ENCODE results near the gene SPATA16. TPM values are rescaled to one million over a fixed set of nuclear protein-coding genes. Genes with fewer than 3 reads are reported as not detected.
"Not testable (repeated sequence)": the region's sequence is repeated elsewhere in the genome, so short reads cannot be mapped to it uniquely, and the experiment has no call there.

SPATA16 gene
- polyA plus RNA-seq, 1 donor: not detected

DNA sequence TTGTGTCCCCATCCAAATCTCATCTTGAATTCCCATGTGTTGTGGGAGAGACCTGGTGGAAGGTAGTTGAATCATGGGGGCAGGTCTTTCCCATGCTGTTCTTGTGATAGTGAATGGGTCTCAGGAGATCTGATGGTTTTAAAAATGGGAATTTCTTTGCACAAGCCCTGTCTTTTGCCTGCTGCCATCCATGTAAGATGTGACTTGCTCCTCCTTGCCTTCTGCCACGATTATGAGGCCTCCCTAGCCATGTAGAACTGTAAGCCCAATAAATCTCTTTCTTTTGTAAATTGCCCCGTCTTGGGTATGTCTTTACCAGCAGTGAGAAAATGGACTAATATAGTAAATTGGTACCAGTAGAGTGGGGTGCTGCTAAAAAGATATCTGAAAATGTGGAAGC lies 261.7 kb downstream of the SPATA16 start:
- not testable (repeated sequence) for DNase-seq (ENCODE audit: low read depth)

DNA sequence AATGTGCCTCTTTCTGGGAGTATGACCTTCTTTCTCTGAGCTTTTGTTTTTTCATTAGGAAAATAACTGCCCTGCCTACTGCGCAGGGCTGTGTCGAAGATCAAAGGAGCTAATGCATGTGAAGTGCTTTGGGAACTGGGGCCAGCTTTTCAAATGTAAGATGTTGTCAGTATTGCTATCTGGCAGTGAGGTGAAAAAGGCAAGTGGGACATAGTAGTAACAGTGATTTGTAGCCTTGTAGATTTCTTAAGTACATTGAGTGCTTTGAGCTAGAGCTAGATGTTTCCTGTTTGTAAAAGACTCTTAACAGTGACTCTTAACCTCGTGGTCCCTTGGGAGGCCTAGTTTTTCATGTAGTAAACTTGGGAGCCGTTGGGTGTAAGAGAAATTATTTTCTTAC lies 264.0 kb downstream of the SPATA16 start:
- DNase-seq (ENCODE audit: low read depth): no peak

DNA sequence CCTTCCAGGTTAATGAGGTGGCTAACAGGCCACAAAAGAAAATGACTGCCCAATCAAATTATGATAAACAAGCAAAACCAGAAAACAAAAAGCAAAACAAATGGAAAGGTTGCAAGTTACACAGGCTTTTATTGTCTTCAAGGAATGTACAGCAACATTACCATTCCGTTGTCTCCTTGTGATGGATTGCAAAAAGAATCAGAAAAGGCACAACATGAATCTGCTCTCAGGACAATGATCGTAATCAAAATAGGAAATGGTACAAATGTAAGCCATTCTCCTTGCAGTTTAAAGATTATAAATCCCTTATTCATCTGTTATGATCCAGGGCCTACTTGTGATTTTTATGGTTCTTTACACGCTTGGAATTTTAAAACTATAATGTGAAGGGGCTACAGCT lies 264.7 kb downstream of the SPATA16 start:
- DNase-seq (ENCODE audit: low read depth): no peak

DNA sequence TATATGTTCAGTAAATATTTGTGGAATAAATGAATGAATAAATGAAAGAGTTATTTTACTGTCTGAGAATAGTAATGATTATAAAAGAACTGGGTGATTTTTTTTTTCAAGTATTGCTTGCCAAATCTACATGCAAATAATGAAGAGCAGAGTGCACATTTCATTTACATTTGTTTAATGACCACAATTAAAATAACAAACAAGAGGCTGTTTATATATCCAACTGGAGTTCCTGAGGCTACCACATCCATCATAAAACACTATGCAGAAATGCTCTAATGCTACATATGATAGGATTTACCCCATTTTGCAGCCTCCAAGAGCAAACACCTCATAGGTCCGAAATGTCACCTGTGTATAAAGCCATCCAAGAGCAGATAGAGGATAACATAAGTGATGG lies 266.0 kb downstream of the SPATA16 start:
- DNase-seq (ENCODE audit: low read depth): no peak

DNA sequence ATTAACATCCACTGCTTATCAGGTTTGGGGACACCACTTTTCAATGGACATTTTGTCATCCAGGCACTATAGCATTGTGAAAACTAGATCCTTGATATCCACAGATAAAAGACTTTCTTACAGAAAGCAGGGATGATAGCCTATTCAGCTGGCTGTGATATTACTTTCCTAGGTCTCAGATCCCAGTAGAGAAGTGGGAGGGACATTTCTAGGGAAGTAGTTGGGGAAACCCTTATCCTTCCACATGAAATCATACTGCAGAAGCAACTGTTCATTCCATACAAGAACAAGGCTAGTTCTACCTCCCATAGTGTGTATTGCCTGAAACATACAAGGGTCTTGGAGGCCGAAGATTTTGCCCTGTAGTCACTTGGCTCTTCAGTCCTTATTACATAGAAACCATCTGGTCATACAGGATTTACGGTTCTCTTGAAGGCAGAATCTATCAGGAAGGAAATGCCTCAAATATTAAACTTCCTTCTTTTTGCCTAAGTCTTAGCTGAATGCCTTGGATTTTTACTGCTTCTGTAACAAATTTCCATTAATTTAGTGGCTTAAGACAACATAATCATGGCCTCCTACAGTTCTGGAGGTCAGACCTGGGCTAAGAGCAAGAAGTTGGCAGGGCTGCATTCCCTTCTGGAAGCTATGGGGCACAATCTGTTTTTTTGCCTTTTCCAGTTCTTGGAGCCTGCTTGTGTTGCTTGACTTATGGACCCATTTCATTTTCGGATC lies 271.1 kb downstream of the SPATA16 start:
- DNase-seq (ENCODE audit: low read depth): peak; percentile 36

DNA sequence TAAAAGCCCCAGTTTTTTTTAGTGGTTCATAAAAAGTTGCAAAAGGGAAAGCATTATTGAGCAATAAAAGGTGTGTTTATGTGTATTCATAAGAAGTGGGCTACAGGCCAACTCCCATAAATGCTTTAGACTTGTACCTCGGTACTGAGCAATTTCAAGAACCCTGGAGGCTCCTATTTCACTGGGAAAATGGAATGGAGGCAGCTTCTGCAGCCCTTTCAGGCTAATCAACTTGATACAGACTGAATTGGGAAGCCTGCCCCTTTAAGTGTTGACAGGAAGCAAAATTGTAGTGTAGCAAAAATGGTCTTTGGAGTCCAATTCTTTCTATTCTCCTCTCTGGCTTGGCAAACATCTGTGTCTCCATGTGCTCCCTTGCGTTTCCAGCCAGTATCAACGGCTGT lies 271.7 kb downstream of the SPATA16 start:
- DNase-seq (ENCODE audit: low read depth): peak; percentile 58

DNA sequence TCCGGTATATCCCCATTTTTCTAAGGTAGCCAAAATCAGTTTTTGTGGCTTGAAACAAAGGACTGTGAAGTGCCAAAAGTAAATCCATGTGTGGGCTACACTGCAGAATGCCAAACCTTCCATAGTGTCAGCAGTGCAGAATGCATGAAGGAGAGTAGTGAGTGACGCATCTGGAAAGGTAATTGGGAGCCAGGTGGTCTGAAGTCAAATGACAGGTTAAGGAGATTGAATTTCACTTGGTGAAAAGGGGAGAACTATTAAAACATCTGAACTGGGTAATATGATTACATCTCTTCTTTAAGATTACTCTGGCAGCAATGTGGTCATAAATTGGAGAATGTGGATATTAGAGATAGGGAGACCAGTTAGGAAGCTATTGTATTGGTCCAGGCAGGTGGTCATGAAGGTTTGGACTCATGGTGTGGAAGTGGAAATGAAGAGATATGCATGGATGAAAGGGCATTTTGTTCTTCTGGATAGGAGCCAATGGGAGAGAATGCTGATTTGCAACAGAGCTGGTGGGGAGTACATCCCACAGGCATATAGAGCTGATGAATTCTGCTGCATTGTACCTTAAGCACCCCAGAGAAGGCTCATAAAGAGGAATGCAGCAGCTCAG lies 272.3 kb downstream of the SPATA16 start:
- DNase-seq (ENCODE audit: low read depth): no peak

DNA sequence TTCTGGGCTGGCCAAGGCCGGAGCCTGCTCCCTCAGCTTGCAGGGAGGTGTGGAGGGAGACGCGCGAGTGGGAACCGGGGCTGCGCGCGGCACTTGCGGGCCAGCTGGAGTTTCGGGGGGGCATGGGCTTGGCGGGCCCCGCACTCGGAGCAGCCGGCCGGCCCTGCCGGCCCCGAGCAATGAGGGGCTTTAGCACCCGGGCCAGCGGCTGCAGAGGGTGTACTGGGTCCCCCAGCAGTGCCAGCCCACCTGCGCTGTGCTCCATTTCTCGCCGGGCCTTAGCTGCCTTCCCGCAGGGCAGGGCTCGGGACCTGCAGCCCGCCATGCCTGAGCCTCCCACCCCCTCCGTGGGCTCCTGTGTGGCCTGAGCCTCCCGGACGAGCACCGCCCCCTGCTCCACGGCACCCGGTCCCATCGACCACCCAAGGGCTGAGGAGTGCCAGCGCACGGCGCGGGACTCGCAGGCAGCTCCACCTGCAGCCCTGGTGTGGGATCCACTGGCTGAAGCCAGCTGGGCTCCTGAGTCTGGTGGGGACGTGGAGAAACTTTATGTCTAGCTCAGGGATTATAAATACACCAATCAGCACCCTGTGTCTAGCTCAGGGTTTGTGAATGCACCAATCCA lies 274.2 kb downstream of the SPATA16 start:
- not testable (repeated sequence) for DNase-seq (ENCODE audit: low read depth)

DNA sequence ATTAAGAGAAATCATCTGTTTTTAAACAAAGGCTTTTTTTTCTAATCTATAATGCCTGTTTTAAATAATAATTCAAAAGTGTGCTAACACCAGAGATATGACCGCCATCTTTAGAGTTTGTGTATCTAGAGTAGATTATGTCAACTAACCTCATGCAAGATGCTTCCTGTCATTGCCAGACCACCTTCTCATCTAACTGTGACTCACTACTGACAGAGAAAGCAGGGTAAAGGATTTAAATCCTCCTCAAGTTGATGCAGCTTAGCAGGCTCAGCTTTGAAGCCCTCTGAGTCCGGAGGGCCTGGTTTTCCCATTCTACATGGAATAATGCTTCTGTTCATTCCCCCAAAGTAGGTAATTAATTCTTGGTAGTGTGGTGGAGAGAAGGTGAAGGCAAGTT lies 282.0 kb downstream of the SPATA16 start:
- DNase-seq (ENCODE audit: low read depth): no peak

DNA sequence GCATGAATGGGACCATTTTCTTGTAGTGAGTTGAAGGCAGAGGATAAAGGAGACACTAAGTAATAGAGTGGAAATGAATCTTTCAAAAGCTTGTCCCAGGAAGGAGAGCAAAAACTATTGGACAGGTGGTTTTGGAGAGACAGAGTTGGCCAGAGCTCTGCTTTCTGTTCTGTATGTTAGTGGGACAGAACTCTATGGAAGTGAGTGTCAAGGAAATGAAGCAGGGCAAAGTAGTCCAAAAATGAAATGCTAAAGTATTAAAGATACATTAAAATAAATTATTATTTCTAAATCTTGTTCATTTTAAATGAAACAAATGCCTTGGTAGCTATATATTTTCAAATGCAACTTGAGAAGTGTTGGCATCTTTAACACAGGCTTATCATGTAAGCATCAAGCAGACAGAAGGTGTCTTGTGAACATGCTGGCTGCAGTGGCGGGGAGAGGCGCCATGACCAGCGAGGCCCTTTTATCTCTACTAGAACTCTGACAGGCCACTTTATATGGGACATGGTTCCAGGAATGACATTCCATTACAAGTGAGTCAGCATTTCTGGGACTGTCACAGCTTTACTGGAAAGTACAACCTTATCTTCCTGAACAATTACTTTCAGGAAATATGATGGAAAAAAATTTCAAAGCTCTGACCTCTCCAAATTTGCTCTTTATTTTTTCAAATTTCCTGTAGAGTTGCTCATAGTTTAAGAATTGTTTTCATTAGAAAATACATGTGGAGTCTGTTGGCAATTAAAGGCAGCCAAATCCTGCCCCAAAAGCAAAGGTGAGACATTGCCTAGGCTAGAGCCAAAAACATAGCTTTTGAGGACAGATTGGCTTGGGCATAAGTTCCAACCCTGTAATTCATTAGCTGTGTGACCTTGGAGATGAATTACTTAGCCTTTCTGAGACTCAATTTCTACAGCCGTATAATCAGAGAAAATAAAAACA lies 284.0 kb downstream of the SPATA16 start:
- no peak for DNase-seq (ENCODE audit: low read depth)

DNA sequence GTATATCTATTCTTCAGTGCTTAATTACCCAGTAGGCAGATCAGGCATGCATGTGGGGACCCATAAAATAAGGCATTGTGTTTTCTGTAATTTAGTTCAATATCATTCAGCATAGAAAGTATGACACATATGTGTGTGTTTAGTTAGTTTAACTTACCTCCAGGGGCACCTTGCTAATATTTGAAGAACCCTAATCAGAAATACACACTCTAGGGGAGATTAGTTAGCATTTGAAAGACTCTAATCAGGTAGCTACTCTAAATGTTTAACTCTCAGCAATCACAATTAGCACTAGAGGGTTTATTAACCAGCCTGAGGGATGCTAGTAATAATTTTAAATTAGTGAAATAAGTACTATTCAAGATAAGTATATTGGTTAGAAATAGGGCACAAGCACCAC lies 286.0 kb downstream of the SPATA16 start:
- DNase-seq (ENCODE audit: low read depth): no peak

DNA sequence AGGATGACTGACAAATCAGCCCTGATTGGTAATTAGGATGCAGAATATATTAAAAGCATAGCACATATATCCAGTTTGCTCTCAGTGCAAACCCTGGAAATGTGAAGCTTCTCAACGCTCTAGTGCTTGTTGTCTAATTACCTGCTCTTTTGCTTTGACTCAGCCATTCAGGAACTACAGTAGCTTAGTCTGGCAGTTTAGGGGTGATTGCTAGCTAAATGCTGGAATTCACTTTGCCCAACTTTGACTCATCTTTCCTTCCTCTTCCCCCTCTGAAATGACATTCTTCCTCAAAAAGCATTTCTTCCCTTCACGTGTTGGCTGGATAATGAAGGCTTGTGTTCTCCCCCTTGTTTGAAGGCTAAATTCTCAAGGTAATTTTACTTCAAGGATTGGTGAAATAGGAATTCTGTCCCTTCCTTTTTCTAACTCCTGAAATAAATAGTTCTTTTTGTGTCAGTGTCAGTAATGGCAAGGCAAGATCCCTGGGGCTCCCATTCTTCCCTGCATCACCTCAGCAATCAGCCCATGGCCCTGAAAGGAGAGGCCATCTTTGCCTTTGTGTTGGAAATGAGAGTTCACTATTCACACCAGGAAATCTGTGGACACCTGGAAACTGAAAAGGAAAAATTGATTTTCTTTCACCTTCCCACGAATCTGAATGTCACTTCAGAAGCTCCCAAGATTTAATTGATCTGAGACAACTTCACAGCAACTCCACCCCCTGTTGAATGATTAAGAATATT lies 286.9 kb downstream of the SPATA16 start:
- DNase-seq (ENCODE audit: low read depth): no peak

DNA sequence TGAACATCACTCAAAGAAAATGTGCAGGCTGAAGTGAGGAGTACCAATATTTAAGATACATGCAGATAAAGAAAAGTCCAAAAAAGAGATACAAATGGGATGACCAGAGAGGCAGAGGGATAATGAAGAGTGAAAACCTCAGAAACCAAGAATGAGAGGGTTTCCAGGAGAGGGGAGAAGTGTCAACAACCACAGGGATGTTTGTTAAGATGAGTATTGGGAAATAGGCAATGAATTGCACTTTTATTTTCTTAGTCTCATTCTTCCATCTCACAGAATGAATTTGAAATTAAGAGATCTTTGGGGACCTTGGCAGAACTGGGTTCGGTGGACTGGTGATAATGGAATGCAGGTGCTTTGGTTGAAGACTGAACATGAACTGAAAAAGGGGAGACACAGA lies 288.0 kb downstream of the SPATA16 start:
- no peak for DNase-seq (ENCODE audit: low read depth)

DNA sequence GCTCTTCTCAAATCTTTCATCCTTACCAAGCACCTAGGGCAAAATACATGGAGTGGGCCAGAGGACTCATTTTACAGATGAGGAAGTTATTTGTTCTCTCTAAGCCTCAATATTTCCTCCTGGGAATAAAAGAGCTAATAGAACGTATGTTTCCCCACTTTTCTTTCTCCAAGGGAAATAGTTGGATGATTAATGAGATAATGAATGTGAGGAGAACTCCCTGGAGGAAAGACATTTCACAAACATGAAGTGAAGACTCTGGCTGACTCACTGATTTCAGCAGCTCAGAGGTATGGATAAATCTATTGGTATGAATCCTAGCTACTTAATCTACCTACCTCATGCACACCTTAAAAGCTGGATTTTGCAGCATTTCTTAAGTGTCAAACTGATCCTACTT lies 292.1 kb downstream of the SPATA16 start:
- DNase-seq (ENCODE audit: low read depth): no peak

DNA sequence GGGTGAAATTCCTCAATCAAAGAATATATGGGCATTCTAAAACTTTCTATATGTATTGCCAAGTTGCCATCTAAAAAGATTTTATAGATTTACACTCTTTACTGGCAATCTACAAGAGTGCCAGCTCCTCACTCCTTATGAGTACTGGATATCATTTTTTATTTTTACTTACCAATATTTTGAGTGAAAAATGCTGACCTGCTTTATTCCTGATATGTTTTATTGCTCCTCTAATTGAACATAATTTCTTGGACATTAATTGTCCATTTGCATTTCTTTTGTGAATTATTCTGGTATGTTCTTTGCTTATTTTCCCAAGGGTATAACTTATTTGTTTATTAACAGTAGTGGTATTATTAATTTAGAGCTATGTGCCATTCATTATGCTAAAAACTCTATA lies 293.7 kb downstream of the SPATA16 start:
- DNase-seq (ENCODE audit: low read depth): no peak

DNA sequence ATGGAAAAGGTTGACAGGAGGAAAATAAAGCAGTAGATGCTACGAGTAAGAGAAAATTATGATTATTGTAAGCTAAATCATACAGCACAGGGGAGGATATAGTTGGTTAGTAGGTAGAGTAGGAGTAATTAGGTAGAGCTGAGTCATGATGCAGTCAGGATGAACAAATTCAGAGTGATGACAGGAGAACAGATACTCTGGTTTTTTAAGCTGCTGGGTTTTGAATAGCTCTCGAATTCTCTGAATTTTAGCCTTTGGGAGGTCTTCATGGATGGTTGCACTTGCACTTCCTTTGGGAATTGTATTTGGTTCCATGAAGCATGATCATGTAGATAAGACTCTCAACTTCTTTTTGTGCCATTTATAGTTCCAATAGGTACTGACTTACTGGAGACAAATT lies 294.3 kb downstream of the SPATA16 start:
- DNase-seq (ENCODE audit: low read depth): no peak

DNA sequence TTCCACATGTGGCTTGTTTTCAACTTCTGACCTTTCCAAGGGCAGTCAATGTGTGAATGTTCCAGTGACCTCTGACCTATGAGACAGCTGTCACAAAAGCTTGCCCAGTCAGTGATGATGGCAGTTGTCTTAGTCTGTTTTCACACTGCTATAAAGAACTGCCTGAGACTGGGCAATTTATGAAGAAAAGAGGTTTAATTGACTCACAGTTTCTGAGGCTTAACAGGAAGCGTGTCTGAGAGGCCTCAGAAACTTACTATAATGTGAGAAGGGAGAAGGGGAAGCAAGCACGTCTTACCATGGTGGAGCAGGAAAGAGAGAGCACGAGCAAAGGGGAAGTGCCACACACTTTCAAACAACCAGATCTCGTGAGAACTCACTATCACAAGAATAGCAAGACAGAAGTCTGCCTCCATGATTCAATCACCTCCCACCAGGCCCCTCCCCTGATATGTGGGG lies 294.9 kb downstream of the SPATA16 start:
- DNase-seq (ENCODE audit: low read depth): no peak

DNA sequence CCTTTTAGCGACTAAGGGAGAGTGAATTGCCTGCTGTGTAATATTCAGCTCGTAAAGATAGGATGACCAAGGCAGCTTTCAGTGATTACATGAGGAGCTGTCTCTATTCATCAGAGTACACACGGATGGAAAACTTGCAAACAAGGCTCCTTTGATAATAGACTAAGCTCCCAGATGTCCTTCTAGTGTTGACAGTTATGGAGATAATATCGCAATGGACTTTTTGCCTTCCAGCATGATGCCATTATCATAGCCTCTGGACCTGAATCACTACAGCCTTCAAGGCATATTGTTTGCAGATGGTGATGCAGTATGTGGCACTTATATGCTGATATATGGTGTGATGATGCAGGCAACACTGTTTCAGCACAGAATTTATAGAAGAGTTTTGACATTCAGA lies 296.6 kb downstream of the SPATA16 start:
- no peak for DNase-seq (ENCODE audit: low read depth)

DNA sequence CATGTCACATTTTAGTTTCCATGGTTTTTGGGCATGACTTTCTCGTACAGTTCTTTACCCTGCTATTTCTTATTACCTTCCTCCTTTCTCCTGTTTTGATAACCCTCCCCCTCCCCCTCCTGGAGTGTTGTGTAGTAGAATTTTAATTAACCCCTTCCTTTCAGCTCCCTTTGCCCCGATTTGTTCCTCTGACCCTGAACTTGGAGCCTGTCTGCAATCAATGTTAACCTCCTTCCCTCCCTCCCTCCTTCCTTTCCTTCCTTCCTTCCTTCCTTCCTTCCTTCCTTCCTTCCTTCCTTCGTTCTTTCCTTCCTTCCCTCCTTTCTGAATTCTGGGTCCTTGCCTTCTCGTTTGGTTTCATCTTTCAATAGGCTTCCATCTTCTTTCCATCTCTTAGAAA lies 300.1 kb downstream of the SPATA16 start:
- DNase-seq (ENCODE audit: low read depth): no peak

DNA sequence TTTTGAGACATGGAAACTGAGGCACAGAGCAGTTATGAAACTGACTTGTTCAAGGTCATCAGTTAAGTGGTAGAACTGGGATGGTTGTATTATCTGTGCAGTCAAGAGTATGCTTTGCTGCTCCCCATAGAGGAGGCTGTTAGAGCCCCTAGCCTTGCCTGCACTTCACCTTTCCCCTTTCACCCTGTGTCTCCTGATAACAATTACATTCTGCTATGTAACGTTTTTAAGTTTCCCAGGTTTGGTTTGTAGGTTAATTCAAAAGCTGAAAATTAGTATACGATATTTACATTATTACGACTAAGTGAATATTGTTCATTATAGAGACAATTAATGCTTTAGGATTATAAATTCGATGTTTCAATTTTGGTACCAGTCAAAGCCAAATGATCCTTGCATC lies 300.6 kb downstream of the SPATA16 start:
- DNase-seq (ENCODE audit: low read depth): no peak

DNA sequence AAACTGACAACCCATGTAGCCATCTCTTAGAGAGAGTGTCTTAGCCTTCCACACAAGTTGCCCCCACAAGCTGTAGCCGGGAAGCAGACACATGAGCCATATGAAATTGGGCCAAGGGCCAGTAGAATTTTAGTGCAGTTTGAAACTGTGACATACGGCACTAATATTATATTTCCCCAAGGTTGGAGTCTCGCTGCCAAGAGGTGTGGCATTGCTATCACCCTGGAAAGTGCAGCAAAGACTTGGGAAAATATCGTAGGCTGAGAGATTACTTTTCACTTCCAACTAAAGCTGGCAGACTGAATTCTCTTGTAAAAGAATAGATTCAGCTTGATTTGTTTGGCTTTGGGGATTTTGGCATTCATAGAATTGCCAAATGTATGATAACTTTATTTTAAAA lies 301.4 kb downstream of the SPATA16 start:
- no peak for DNase-seq (ENCODE audit: low read depth)

Measured in forelimb muscle (tissue), 1 donor.